Uterus (tissue), 2 donors: Measurements from ENCODE around the gene BCAS3.

Experiments
- CTCF ChIP-seq, 4 experiments: fragments of 200-600 bp in 2 of 4; fragments of 450-650 bp in 2 of 4; sonication (generic) in 2 of 4; IDR thresholded peaks; one replicate each; pipeline ENCODE4 v1.5.1; 2016 to 2019; ENCODE audit warnings: antibody characterized with exemption in 4 of 4, mild to moderate bottlenecking in 2 of 4, moderate library complexity in 1 of 4
- POLR2A ChIP-seq, 2 donors: fragments of 450-650 bp; IDR thresholded peaks; one replicate each; pipeline ENCODE4 v1.6.1; 2016; ENCODE audit warnings: antibody characterized with exemption in 2 of 2, mild to moderate bottlenecking in 1 of 2, moderate library complexity in 1 of 2

DNA sequence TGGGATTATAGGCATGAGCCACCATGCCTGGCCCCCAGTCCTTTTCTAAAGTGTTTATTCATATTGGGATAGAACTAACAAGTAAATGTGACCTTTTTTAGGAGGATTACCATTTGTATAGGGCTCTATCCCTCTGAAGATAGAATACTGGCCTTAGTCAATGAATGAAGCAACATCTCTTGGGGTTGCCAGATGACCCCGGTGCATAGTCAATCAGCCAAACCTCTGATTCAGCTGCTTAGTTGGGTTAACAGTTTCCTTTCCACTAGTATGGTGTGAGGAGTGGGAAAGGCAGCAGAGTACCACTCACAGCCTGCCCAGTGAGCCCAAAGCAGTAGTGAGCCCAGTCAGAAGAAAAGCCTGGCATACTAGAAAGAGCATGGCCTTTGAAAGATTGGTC, 627.4 kb downstream of the BCAS3 start:
- no peak for TF ChIP-seq CTCF (IDR thresholded peaks at IDR 0.05)
- TF ChIP-seq POLR2A (IDR thresholded peaks at IDR 0.05) = no peak
